GM18505 (cell line): ENCODE measurements around the gene MUC5B.
"Not testable (repeated sequence)": the region's sequence is repeated elsewhere in the genome, so short reads cannot be mapped to it uniquely, and the experiment has no call there.

Experiments used
- ATAC-seq: cut with Tn5 transposase; IDR thresholded peaks from one replicate; pipeline ENCODE4 v1.9.1; 2021; ENCODE audit not compliant: unreplicated experiment
- POLR2A ChIP-seq: IDR thresholded peaks from 4 replicates; pipeline ENCODE4 v1.6.1; 2011; ENCODE audit warnings: borderline replicate concordance; ENCODE audit not compliant: insufficient read depth, insufficient read length; ENCODE audit errors: extremely low read depth

The MUC5B gene

GRCh38 chr11:1262172-1263006 lies 39.5 kb downstream of the MUC5B start:
- peak; percentile 87 for TF ChIP-seq POLR2A
- ATAC-seq: peak; percentile 64

- no peak for TF ChIP-seq POLR2A
- peak; percentile 11 for ATAC-seq
Measured at GRCh38 chr11:1263010-1263409, 40.1 kb downstream of the MUC5B start.

GRCh38 chr11:1264444-1264843 lies 41.6 kb downstream of the MUC5B start:
- ATAC-seq: not testable (repeated sequence)

- ATAC-seq: not testable (repeated sequence)
Measured at GRCh38 chr11:1265480-1265879, 42.6 kb downstream of the MUC5B start.

- not testable (repeated sequence) for ATAC-seq
Measured at GRCh38 chr11:1266976-1267375, 44.1 kb downstream of the MUC5B start.

- ATAC-seq: no peak
- no peak for TF ChIP-seq POLR2A
Measured at GRCh38 chr11:1267441-1268100, 44.7 kb downstream of the MUC5B start.

- no peak for ATAC-seq
- TF ChIP-seq POLR2A: no peak
Measured at GRCh38 chr11:1269957-1270356, 47.1 kb downstream of the MUC5B start.

GRCh38 chr11:1270476-1270875 lies 47.6 kb downstream of the MUC5B start:
- no peak for TF ChIP-seq POLR2A
- no peak for ATAC-seq

GRCh38 chr11:1271002-1271401 lies 48.1 kb downstream of the MUC5B start:
- TF ChIP-seq POLR2A: no peak
- ATAC-seq: no peak

- no peak for TF ChIP-seq POLR2A
- ATAC-seq: no peak
Measured at GRCh38 chr11:1271406-1271805, 48.5 kb downstream of the MUC5B start.

GRCh38 chr11:1271927-1272326 lies 49.1 kb downstream of the MUC5B start:
- TF ChIP-seq POLR2A: no peak
- ATAC-seq: no peak

GRCh38 chr11:1272531-1272930 lies 49.7 kb downstream of the MUC5B start:
- no peak for TF ChIP-seq POLR2A
- ATAC-seq: no peak

GRCh38 chr11:1274501-1274900 lies 51.6 kb downstream of the MUC5B start:
- TF ChIP-seq POLR2A: no peak
- no peak for ATAC-seq

- no peak for ATAC-seq
- no peak for TF ChIP-seq POLR2A
Measured at GRCh38 chr11:1275021-1275420, 52.2 kb downstream of the MUC5B start.
